RWPE2 (cell line): ENCODE results near the gene CCL20.

ENCODE experiments used
- ATAC-seq: fragments of 200-7000 bp; cut with Tn5 transposase; 3 replicates; pipeline ENCODE4 v1.9.1; 2021; ENCODE audit warnings: low read depth
- DNase-seq: peaks from one replicate; pipeline ENCODE4 v3.0.0-alpha.2; 2020; ENCODE audit warnings: low spot score
- H3K27ac ChIP-seq: fragments of 450-650 bp; 2 replicates; pipeline ENCODE4 v1.5.1; 2017; ENCODE audit warnings: mild to moderate bottlenecking; ENCODE audit not compliant: poor library complexity, severe bottlenecking
- H3K27me3 ChIP-seq: fragments of 250-450 bp; sonication (Bioruptor Pico); 2 replicates; pipeline ENCODE4 v1.5.1; 2021; ENCODE audit warnings: mild to moderate bottlenecking, moderate library complexity; ENCODE audit not compliant: insufficient read depth, poor library complexity, severe bottlenecking
- H3K36me3 ChIP-seq: fragments of 250-450 bp; sonication (Bioruptor Pico); 2 replicates; pipeline ENCODE4 v1.5.1; 2020; ENCODE audit warnings: low read depth, mild to moderate bottlenecking, moderate library complexity
- H3K4me1 ChIP-seq: fragments of 250-450 bp; sonication (Bioruptor Pico); 2 replicates; pipeline ENCODE4 v1.5.1; 2021; ENCODE audit warnings: mild to moderate bottlenecking, moderate library complexity; ENCODE audit not compliant: insufficient read depth, poor library complexity, severe bottlenecking
- H3K4me3 ChIP-seq: fragments of 250-450 bp; sonication (Bioruptor Pico); 2 replicates; pipeline ENCODE4 v1.5.1; 2021; ENCODE audit warnings: mild to moderate bottlenecking, moderate library complexity; ENCODE audit not compliant: severe bottlenecking
- H3K9me3 ChIP-seq: fragments of 250-450 bp; sonication (Bioruptor Pico); 2 replicates; pipeline ENCODE4 v1.5.1; 2021; ENCODE audit warnings: mild to moderate bottlenecking, moderate library complexity; ENCODE audit not compliant: severe bottlenecking
- CTCF ChIP-seq: fragments of 450-650 bp; IDR thresholded peaks from one replicate; pipeline ENCODE4 v1.5.1; 2017; ENCODE audit warnings: mild to moderate bottlenecking, moderate library complexity; ENCODE audit not compliant: poor library complexity, severe bottlenecking

CCL20 gene

GRCh38 chr2:227817850-227818674 lies 4.4 kb downstream of the CCL20 start:
- TF ChIP-seq CTCF, result no peak
- Histone ChIP-seq H3K4me3 (peak overlapping the region; percentile 34), H3K9me3 (no peaks in the 10 kb centered on the region), H3K27ac (peak overlapping the region; percentile 100), H3K36me3 (peaks cover 44% of the 10 kb centered on the region), H3K27me3 (no peaks in the 10 kb centered on the region), H3K4me1 (peaks cover 19% of the 10 kb centered on the region)
- DNase-seq (peak; percentile 99), ATAC-seq (peak; percentile 83)

DNA sequence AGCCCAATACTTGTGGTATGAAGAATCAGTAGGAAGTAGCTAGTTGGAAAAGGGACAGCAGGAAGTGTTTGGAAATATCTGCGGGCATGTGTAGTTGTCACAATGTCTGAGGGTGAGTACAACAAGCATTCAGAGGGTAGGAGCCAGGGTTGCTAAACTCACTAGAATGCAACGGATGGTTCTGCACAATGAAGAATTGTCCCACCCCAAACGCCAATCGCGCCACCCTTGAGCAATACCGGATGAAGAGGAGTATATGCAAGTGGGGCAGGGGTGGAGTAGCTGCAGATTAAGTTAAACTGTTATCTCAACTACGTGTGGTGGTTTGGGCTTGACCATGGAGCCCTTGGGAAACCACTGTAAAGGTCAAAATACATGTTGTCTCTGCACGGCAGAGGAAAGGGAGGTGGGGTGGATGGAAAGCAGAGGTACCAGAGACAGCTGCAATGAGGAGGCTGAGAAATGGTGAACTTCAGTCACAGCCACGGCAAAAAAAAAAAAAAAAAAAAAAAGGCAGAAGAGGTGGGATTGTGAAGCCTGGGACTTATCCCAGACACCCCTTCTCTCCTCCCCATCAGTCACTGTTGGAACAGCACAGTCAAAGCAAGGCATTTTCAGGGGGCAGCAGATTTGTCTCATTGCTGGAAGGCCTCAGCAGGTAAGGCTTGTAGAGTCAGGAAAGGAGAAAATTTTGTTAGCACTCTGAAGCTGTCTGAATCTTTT lies 5.2 kb downstream of the CCL20 start:
- DNase-seq (peak; percentile 85), ATAC-seq (peak; percentile 76)
- Histone ChIP-seq H3K4me1 (peaks cover 18% of the 10 kb centered on the region), H3K9me3 (no peaks in the 10 kb centered on the region), H3K4me3 (no peak overlapping the region), H3K27me3 (no peaks in the 10 kb centered on the region), H3K36me3 (peaks cover 36% of the 10 kb centered on the region), H3K27ac (peak overlapping the region; percentile 100)
- TF ChIP-seq CTCF, result no peak

DNA sequence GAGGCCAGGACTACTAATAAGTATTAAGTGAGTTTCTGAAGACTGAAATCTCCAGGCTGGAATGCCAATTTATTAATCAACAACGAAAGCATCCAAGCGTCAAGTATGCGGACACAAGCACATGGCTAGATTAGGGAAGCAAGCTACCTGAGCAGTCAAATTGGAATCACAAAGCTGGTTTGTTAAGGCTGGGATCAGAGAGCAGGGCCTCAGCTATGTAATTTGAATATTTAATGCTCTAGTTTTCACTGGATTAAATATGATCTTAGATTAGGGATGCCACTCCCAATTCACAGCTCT lies 5.7 kb downstream of the CCL20 start:
- ATAC-seq (no peak), DNase-seq (no peak)
- Histone ChIP-seq H3K4me3 (no peak overlapping the region), H3K36me3 (peaks cover 31% of the 10 kb centered on the region), H3K27ac (peak overlapping the region; percentile 100), H3K4me1 (peaks cover 18% of the 10 kb centered on the region), H3K9me3 (no peaks in the 10 kb centered on the region), H3K27me3 (no peaks in the 10 kb centered on the region)
- no peak for TF ChIP-seq CTCF

DNA sequence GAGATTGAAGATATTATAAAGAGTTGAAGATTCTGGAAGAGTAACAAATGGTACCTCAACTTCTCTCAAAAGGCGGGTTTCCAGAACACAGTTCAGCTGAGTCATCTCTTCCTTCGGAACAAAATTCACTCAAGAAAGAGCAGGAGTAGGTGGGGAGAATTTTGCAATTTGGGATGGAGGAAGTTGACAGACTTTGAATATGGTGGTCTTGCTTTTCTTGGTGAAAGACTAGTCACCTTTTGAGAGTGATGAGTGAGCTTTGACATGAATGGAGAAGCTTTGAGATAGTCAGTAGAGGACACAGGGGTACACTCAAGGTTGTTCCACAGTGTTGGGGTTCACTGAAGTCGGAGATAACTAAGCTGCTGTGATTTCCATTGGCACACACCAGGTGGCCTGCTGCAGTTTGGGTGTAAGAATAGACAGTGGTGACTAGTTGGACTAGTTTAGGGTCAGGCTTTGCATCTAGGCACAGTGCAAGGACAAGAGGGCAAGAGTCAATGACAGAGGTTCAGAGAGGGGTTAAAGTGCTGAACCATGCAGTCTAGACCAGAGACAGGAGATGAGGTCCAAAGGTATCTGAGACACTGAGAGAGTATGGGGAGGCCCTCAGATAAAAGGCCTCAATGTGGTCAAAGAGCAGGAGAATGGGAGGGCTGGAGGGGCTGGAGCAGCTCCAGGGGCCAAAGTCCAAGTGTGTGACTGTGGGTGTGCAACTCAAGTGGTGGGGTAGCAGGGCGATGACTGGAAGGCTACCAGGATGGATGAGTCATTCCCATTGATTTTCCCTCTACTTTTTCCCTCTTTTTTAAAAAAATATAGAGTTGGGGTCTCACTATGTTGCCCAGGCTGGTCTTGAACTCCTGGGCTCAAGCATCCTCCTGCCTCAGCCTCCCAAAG lies 7.7 kb downstream of the CCL20 start:
- Histone ChIP-seq H3K27ac (peak overlapping the region; percentile 100), H3K27me3 (no peaks in the 10 kb centered on the region), H3K4me1 (peaks cover 15% of the 10 kb centered on the region), H3K36me3 (peaks cover 11% of the 10 kb centered on the region; the same call in 1 of the 2 replicates), H3K9me3 (no peaks in the 10 kb centered on the region), H3K4me3 (no peak overlapping the region)
- no peak for ATAC-seq
- DNase-seq, result no peak
- no peak for TF ChIP-seq CTCF
